ENCODE data around the gene CALCOCO2. TPM values are rescaled to one million over a fixed set of nuclear protein-coding genes. Genes with fewer than 3 reads are reported as not detected.

The CALCOCO2 gene
- total and polyA plus RNA-seq, 10 of the 15 experiments (the other 5 are each of a cell fraction or from before 2014, with no cell fraction given) = 20.2 to 138 (median 53.1) TPM

- ATAC-seq = no peak
- Histone ChIP-seq H3K27ac (ENCODE audit: control insufficient read depth, insufficient read depth) (no peak overlapping the region), H3K9ac (ENCODE audit: control insufficient read depth, insufficient read depth, low read length) (no peak overlapping the region), H3K4me3 (no peak overlapping the region), H3K4me1 (ENCODE audit: control insufficient read depth, insufficient read depth, low read length) (peaks cover 12% of the 10 kb centered on the region), H3K4me2 (ENCODE audit: control insufficient read depth, insufficient read depth) (no peak overlapping the region), H2AFZ (ENCODE audit: control insufficient read depth, low read depth, low read length) (no peak overlapping the region), H4K20me1 (ENCODE audit: control insufficient read depth, insufficient read depth) (no peaks in the 10 kb centered on the region), H3K27me3 (replicated peaks in 1 of 2; ENCODE audit: control insufficient read depth in 2 of 2, insufficient read depth in 2 of 2, low read length in 1 of 2) (peaks cover 0 to 6% of the 10 kb centered on the region in 2 experiments; a peak in 1 of 4 replicates), H3K36me3 (ENCODE audit: control insufficient read depth in 2 of 2, insufficient read depth in 2 of 2, low read length in 1 of 2) (no peaks in the 10 kb centered on the region), H3K79me2 (ENCODE audit: control insufficient read depth, insufficient read depth, low read length) (no peaks in the 10 kb centered on the region), H3K9me3 (replicated peaks; ENCODE audit: control insufficient read depth, insufficient read depth, low read length) (no peaks in the 10 kb centered on the region)
- SMC1A ChIA-PET (ENCODE audit: uncharacterized antibody, unreplicated experiment) = interaction anchor here (0.6 to 17.5 kb wide), 19 partner anchors 9 to 137 kb away, joined by 3 to 281 read pairs (median 4); partner anchors contain the start of gene ATP5MC1
- CTCF ChIA-PET = interaction anchor here (0.7 to 15.2 kb wide), 22 partner anchors 9 to 221 kb away, joined by 3 to 490 read pairs (median 5); partner anchors contain the start of gene CALCOCO2
- intact Hi-C loops (cut with micrococcal nuclease; ENCODE audit: unreplicated experiment) (no loop called here), in situ Hi-C loops (cut with MboI) (no loop called here)
- BruUV-seq (replicated peaks) = no TSS peak
- no peak for FAIRE-seq
- TF ChIP-seq ZNF274 (IDR thresholded peaks at IDR 0.05; ENCODE audit: insufficient read depth, insufficient read length) (no peak), ZNF687 (IDR thresholded peaks at IDR 0.05) (no peak), FOS (IDR thresholded peaks at IDR 0.05; ENCODE audit: borderline replicate concordance, extremely low read depth, insufficient read length) (no peak), PML (IDR thresholded peaks at IDR 0.05; ENCODE audit: low read length) (no peak)
- no peak for DNase-seq (ENCODE audit: low read depth, low spot score)
- POLR2A ChIA-PET = interaction anchor here (0.7 to 1.3 kb wide), 2 partner anchors 62 to 63 kb away, joined by 3 to 4 read pairs; no protein-coding TSS in a partner anchor
- WGBS (ENCODE audit: insufficient coverage, insufficient replicate concordance, low lambda C conversion rate, missing lambda C conversion rate) = 22% methylated on average over 3 of the region's 3 CpGs
- RAD21 ChIA-PET (ENCODE audit: unreplicated experiment) = interaction anchor here (1.0 to 18.8 kb wide), 6 partner anchors 10 to 790 kb away, joined by 3 to 376 read pairs (median 4); no protein-coding TSS in a partner anchor
These were observed 15.5 kb upstream of the CALCOCO2 start for GRCh38 chr17:48815311-48815710.
